HG03045 (cell line): ENCODE data around the gene MAGI1.
"Not testable (repeated sequence)": the region's sequence is repeated elsewhere in the genome, so short reads cannot be mapped to it uniquely, and the experiment has no call there.

Experiments
- ATAC-seq: cut with Tn5 transposase; IDR thresholded peaks from one replicate; pipeline ENCODE4 v1.9.1; 2021; ENCODE audit warnings: mild to moderate bottlenecking, moderate library complexity; ENCODE audit not compliant: unreplicated experiment

MAGI1 gene

GRCh38 chr3:65615329-65615728 lies 423.4 kb downstream of the MAGI1 start:
- ATAC-seq = no peak

GRCh38 chr3:65614585-65614984 lies 424.1 kb downstream of the MAGI1 start:
- ATAC-seq = no peak

- ATAC-seq = not testable (repeated sequence)
These were observed 430.7 kb downstream of the MAGI1 start for GRCh38 chr3:65607965-65608460.

GRCh38 chr3:65607101-65607500 lies 431.6 kb downstream of the MAGI1 start:
- no peak for ATAC-seq

- no peak for ATAC-seq
These were observed 432.8 kb downstream of the MAGI1 start for GRCh38 chr3:65605876-65606432.

GRCh38 chr3:65604863-65605526 lies 433.7 kb downstream of the MAGI1 start:
- no peak for ATAC-seq

- no peak for ATAC-seq
These were observed 435.1 kb downstream of the MAGI1 start for GRCh38 chr3:65603631-65604030.

- ATAC-seq = no peak
These were observed 437.8 kb downstream of the MAGI1 start for GRCh38 chr3:65600888-65601287.

GRCh38 chr3:65597952-65598413 lies 440.7 kb downstream of the MAGI1 start:
- ATAC-seq = no peak

- no peak for ATAC-seq
These were observed 441.3 kb downstream of the MAGI1 start for GRCh38 chr3:65597226-65597951.

- ATAC-seq = no peak
These were observed 442.0 kb downstream of the MAGI1 start for GRCh38 chr3:65596571-65597225.

- no peak for ATAC-seq
These were observed 442.8 kb downstream of the MAGI1 start for GRCh38 chr3:65596029-65596300.

GRCh38 chr3:65595222-65596028 lies 443.3 kb downstream of the MAGI1 start:
- ATAC-seq = no peak

- no peak for ATAC-seq
These were observed 444.7 kb downstream of the MAGI1 start for GRCh38 chr3:65593780-65594752.

- ATAC-seq = no peak
These were observed 447.4 kb downstream of the MAGI1 start for GRCh38 chr3:65591313-65591712.

- ATAC-seq = no peak
These were observed 449.8 kb downstream of the MAGI1 start for GRCh38 chr3:65588884-65589283.

GRCh38 chr3:65587650-65588439 lies 450.9 kb downstream of the MAGI1 start:
- no peak for ATAC-seq

GRCh38 chr3:65584913-65585312 lies 453.8 kb downstream of the MAGI1 start:
- ATAC-seq = no peak

GRCh38 chr3:65584002-65584401 lies 454.7 kb downstream of the MAGI1 start:
- ATAC-seq = no peak
